Activated CD4-positive, CD25-positive, alpha-beta regulatory T cell (primary cell): Measurements from ENCODE around the gene OR3A2.
"Not testable (repeated sequence)": the region's sequence is repeated elsewhere in the genome, so short reads cannot be mapped to it uniquely, and the experiment has no call there.

Experiments
- DNase-seq, 4 experiments: peaks; one replicate each; lab custom pipeline; 2025; lab: John Stamatoyannopoulos, UW

Gene OR3A2

DNA sequence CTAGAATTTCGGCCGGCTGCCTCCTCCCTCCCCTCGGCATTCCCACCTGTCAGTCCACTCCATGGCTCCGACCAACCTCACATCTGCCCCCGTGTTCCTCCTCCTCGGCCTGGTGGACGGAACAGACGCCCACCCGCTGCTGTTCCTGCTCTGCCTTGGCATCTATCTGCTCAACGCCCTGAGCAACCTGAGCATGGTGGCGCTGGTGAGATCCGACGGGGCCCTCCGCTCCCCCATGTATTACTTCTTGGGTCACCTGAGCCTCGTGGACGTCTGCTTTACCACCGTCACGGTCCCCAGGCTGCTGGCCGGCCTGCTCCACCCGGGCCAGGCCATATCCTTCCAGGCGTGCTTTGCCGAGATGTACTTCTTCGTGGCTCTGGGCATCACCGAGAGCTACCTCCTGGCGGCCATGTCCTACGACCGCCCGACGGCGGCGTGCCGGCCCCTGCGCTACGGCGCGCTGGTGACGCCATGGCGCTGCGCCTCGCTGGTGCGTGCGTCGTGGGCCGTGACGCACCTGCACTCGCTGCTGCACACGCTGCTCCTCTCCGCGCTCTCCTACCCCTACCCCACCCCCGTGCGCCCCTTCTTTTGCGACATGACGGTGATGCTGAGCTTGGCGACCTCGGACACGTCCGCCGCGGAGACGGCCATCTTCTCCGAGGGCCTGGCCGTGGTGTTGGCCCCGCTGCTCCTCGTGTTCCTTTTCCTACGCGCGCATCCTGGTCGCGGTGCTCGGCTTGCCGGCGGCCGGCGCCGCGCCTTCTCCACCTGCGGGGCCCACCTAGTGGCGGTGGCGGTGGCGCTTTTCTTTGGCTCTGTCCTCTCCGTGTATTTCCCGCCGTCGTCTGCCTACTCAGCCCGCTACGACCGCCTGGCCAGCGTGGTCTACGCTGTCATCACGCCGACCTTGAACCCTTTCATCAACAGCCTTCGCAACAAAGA lies at the start of gene OR3A2:
TSS of gene OR3A2 (minus strand) at position 440 of the 948 bp plus-strand sequence.
- DNase-seq, result peak in 2 of 4 experiments; percentile 10 to 19

DNA sequence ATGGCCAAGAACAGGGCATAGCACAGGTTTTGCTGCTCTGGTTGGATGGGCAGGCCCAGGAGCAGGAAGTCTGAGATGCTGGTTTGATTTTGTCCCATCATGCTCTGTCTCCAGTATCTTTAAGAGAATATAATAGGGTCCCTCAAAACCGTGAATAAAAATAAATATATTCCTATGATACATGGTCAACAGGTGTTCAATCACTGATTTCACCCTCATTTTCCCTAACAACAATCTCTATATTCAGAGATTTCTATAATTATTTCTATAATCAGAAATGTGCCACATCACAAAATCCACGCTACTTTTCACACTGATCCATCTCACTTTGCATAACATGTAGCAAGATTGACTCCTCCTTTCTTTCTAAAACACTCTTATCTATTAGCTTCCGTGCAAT lies 47.6 kb upstream of the OR3A2 start, which contains the start of gene OR1E2:
TSS of gene OR1E2 (minus strand) at position 101 of the 400 bp plus-strand sequence. CDS start at position 101, 0 bp downstream.
- DNase-seq, result no peak

DNA sequence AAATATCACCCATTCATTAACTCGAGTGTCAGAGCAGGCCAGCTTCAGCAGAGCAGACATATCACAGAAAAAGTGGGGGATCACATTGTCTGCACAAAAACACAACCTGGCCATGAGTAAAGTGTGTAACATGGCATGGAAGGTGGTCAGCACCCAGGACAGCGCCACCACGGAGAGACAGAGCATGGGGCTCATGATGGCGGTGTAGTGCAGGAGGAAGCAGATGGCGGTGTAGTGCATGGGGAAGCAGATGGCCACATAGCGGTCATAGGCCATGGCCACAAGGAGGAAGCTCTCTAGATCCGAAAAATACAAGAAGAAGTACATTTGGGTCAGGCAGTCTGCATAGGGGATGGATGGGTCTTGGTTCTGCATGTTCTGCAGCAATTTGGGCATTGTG lies 47.1 kb upstream of the OR3A2 start:
- not testable (repeated sequence) for DNase-seq

DNA sequence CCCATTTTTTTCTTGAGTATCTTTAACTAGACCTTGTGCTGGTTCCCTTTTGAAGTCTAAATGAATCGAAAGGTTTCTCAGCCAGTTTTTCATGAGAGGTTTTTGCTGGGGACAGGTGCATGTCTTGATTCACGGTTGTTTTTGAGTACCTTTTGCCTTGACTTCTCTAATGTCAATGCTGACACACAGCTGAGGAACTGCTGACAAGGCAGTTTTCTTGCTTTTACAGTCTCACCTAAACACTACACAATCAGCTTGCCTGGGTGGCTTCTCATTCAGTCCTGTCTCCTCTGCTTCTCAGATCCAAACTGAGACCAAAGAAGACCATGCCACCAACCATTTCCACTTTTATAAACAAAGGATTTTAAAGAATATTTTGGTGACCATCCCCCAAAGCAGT lies 32.1 kb upstream of the OR3A2 start:
- DNase-seq, result no peak

DNA sequence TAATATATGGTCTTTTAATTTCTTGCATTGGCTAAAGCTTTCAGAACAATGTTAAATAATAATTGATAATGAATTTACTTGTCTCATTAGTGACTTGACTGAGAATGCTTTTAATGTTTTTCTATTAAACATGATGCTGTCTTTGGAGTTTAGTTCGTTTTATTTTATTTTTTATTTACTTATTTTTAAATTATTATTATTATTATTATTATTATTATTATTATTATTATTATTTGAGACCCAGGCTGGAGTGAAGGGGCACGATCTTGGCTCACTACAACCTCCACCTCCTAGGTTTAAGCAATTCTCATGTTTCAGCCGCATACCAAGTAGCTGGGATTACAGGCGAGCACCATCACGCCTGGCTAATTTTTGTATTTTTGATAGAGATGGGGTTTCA lies 29.5 kb upstream of the OR3A2 start:
- no peak for DNase-seq

DNA sequence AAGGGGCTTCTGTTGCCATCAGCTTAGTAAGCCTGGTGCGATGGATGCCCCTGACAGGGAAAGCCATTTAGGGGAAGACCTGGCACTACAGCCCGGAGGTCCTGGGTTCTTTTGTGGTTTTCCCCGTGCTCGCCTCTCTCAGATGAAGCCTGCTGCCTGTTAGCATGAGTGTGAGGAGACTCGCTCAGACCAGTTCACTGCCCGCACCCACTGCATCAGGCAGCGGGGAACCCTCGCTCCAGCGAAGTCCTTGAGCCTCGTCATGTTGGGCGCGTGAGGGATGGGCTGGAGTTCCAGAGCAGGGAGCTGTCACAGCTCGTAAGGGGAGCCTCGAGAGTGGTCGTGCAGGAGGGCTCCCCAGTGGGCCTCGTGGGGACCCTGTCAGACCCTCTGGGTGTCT lies 26.1 kb upstream of the OR3A2 start:
- DNase-seq, result not testable (repeated sequence)

DNA sequence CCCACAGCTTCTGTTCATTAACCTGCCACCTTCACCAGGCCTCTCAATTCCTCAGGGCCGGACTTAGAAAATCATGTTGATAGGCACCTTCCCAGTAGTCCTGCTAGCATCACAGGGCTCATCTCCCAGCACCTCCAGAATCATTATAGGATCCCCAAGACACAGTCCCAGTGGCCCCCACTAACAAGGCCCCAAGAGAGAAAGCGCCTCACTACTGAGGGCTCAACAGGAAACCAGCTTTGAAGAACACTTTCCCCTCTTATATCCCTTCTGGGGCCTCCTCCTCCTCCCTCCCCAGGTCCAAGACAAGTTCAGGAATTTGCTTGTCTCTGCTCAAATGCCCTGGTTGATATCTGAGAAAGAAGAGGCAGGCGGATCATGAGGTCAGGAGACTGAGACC lies 25.0 kb upstream of the OR3A2 start, which contains the start of gene OR3A3:
TSS of gene OR3A3 (plus strand) at position 301 of the 400 bp plus-strand sequence.
- DNase-seq, result no peak

DNA sequence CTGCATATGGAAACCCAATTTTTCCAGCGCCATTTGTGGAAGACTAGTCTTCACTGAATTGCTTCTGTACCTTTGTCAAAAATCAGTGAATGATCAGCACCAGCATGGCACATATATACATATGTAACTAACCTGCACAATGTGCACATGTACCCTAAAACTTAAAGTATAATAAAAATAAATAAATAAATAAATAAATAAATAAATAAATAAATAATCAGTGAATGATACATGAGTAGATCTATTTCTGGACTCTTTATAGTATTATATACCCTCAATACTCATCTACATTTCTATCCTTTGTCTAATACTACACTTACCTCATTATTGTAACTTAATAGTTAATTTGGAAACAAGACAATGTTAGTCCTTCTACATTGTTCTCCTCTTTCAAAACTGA lies 17.7 kb upstream of the OR3A2 start:
- DNase-seq, result not testable (repeated sequence)

DNA sequence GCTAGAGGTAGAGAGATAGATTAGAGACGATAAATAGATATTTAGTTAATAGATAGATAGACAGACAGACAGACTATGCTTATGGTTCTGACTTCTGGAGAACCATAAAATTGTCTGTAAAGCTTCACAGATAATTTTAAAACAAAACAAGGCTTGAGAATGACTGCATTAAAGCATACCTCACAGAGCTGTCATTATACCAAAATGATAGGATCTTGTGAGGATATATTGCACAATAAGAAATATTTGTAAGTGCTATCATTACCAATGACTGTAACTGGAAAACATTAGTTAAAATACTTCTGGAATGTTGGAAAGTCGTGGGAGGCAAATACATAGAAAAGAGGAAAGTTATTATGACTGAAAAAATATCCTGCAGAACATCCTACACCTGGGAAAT lies 15.7 kb upstream of the OR3A2 start:
- no peak for DNase-seq

DNA sequence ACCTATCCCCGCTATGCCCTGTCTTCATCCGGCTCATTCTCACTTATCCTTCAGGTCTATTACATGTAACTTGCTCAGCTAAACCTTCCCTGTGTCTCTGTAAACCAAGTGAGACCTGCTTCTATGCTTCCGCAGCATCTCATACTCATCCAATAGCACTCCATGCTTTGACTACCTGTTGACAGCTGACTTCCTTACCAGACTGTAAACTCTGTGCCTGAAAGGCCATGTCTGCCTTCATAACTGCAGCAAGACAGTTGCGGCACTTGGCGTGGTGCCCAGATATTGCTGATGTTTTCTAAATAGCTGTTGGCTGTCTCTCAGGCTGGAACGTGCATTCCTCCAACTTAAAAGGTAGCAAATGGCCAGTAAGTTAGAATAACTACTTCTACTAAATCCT lies 13.9 kb upstream of the OR3A2 start:
- no peak for DNase-seq

DNA sequence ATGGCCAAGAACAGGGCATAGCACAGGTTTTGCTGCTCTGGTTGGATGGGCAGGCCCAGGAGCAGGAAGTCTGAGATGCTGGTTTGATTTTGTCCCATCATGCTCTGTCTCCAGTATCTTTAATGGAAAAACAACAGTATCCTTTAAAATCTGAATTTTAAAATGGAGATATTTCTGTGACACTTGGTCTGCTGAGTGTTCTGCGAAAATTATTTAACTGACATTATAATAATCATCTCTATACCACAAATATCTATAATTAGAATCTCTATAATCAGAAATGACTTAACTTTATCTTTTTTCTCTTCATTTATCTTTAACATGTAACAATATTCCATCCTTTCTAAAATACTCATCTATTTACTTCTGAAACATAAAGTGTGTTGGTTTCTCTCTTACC lies 12.2 kb upstream of the OR3A2 start, which contains the start of gene OR1E1:
TSS of gene OR1E1 (minus strand) at position 101 of the 400 bp plus-strand sequence. CDS start at position 101, 0 bp downstream.
- no peak for DNase-seq

DNA sequence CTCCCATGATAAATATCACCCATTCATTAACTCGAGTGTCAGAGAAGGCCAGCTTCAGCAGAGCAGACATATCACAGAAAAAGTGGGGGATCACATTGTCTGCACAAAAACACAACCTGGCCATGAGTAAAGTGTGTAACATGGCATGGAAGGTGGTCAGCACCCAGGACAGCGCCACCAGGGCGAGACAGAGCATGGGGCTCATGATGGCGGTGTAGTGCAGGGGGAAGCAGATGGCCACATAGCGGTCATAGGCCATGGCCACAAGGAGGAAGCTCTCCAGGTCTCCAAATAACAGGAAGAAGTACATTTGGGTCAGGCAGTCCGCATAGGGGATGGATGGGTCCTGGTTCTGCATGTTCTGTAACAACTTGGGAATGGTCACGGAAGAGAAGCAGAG lies 11.7 kb upstream of the OR3A2 start:
- DNase-seq, result not testable (repeated sequence)

DNA sequence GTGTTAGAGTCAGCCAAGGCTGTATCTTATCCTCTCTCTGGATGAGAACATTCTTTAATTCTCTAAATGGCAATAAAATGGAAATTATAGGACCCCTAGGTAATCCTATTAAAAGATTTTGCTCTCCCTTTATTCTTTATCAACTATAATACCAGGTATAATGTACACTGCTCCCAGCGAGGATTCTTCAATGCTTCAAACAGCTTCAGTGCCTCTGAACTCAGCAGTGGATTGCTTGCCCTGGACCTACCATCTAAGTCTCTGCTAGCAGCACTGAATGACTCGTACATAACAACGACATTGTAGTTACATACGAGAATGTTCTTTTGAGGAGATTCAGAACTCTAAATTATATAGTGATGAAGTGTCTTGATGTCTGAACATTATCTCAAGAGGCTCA lies 3.7 kb upstream of the OR3A2 start:
- DNase-seq, result no peak

DNA sequence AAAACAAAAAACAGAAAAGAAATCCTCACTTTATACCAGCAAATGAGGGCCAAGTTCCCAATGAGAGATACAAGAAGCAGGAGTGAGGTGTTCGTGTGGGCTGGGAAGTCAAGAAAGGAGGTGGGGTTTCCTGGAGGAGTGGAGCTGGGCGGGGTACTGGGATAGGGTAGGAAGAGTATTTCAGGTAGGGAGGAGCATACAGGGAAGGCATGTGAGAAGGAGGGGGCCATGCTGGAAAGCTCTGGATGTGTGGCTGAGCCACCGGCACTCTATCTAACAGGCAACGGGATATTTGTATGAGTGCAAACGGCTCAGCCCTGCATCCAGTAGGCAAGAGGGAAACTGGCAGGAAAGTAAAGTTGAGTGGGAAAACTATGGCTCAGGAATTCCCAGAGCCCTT lies 4.2 kb downstream of the OR3A2 start:
- no peak for DNase-seq

DNA sequence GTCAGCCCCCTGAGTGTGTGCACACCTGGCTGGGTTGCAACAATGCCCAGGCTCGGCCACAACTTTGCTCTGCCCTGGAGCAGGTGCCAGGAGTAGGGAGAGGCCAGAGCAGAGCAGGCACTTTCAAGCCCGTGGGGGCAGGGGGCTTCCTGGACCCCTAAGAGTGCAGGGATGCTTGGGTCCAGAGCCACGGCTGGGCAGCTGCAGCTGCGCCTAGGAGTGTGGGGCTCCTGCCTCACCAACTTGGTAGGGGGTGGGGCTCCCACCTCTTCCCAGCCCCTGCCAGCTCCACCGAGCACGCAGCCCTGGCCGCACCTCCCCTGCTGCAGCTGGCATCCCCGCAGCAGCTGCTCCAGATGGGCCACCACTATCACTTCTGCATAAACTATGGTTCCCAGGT lies 7.8 kb downstream of the OR3A2 start:
- DNase-seq, result no peak

DNA sequence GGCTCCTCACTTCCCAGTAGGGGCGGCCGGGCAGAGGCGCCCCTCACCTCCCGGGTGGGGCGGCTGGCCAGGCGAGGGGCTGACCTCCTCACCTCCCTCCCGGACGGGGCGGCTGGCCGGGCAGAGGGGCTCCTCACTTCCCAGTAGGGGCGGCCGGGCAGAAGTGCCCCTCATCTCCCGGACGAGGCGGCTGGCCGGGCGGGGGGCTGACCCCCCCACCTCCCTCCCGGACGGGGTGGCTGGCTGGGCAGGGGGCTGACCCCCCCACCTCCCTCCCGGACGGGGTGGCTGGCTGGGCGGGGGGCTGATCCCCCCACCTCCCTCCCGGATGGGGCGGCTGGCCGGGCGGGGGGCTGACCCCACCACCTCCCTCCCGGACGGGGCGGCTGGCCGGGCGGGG lies 14.9 kb downstream of the OR3A2 start:
- not testable (repeated sequence) for DNase-seq

DNA sequence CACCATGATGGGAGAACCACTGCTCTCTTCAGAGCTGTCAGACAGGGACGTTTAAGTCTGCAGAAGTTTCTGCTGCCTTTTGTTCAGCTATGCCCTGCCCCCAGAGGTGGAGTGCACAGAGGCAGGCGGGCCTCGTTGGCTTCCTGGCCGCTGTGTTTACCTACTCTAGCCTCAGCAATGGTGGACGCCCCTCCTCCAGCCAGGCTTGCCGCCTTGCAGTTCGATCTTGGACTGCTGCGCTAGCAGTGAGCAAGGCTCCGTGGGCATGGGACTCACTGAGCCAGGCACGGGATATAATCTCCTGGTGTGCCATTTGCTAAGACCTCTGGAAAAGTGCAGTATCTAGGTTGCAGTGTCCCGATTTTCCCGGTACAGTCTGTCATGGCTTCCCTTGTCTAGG lies 43.3 kb downstream of the OR3A2 start:
- not testable (repeated sequence) for DNase-seq

DNA sequence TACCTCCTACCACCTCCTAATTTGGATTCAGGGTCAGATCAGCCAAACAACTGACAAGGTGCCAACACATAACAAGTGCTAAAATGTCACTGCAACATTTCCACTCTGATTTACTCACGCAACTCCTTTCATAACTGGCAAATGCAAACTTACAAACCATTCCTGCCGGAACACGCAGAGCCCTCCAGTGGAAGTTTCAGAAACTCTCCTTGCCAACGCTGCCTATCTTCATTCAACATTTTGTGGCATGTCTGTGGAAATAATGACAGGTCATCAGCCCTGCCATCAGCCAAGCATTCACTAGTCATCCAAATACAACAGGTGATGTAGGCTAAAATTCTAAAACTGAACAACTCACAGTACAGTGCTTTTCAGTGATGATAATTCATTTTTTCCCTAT lies 50.2 kb downstream of the OR3A2 start:
- no peak for DNase-seq

DNA sequence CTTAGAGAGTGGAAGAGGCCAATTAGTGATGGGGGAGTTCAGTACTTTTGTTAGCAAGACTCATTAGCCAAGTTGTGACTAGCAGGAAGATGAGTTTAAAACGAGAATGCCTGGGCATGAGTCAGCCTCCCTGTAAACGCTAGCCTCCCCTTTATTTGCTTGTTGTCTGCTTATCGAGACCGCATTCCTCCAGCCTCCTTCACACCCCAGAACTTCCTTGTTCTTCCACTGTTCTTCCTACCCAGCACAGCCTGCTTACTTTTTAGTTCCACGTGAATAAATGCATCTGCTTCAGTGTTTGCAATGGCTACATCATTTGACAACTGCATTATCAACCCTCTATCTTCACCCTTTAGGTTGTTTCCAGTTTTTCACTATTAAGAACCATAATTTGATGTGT lies 67.8 kb downstream of the OR3A2 start:
- no peak for DNase-seq

DNA sequence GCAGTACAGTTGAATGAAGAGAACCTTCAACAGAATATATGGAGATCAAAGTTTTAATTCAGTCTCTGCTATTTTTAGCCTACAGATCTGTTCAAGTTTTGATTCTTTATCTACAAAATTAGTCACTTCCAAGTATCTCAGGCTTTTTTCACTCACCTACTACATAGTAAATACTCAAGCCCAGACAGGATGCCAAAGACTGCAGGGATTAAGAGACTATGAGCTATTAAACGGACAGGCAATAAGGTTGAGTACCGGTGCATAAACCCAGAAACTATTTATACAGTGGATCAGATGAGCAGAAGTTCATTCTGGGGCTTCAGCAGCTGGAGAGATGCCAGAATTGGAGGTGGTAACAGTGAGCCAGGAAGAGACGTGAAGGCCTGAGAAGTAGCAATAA lies 69.3 kb downstream of the OR3A2 start:
- no peak for DNase-seq

DNA sequence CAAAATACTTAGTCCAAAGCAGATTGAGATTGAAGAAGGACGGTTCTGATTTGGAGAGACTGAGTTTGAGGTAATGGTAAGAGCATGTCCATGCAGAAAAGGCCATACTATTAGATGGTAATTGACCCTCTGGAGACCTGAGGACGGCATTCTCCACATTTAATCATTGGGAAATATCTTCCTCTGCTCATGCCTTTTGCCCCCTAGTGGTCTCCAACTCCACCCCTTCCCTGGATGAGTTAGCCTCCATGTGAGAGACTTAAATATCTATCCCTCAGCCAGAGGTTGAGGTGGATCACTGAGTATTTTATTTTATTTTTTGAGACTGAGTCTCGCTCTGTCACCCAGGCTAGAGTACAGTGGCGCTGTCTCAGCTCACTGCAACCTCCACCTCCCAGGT lies 77.5 kb downstream of the OR3A2 start:
- no peak for DNase-seq

DNA sequence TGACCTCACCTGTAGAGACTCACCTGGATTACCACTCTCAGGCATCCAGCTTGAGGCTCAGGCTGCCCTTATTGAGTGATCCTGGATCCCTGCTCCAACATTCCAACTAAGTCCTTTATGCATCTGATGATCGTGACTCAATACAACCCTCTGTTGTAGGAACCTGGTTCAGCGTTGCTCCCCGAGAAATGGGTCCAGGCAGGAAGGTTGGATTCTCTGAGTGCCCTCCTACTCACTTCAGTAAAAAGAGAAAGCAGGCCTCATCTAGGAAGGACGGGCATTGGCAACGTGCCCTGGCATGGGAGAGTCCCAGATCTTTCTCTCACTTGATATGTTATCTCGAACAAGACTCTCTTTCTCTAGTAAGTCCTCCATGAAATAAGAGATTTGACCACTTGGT lies 87.8 kb downstream of the OR3A2 start, which contains the start of gene OR3A1:
TSS of gene OR3A1 (minus strand) at position 101 of the 400 bp plus-strand sequence. CDS start 5,778 bp downstream, outside the sequence.
- no peak for DNase-seq

DNA sequence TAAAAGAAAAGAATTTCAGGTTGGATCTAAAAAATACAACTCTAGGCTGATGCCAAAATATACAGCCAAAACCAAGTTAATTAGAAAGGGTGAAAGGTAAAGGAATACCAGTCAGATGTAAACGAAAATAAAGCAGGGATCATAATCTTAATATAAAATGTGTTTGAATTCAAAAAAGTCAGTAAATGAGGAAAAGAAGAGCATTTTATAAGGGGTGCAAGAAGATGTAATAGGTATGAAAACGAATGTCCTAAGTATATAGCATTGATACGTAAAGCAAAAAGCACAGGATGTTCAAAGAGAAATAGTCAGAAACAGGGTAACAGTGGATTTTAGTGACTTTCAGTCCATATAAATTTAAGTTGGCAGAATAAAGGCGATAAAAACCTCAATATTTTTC lies 90.5 kb downstream of the OR3A2 start:
- DNase-seq, result no peak
